Stomach (tissue), 4 donors: ENCODE measurements around the gene SLC27A2.

Experiments
- CTCF ChIP-seq, 7 experiments: fragments of 450-650 bp in 4 of 7; fragments of 200-600 bp in 3 of 7; sonication (generic) in 3 of 7; IDR thresholded peaks; one replicate each; pipeline ENCODE4 v1.5.1; 2016 to 2019; ENCODE audit warnings: antibody characterized with exemption in 7 of 7, control low read depth in 2 of 7, mild to moderate bottlenecking in 1 of 7
- POLR2AphosphoS5 ChIP-seq, 3 donors: sonication (generic); formaldehyde crosslinking; IDR thresholded peaks; one replicate each; pipeline ENCODE4 v1.6.1; 2016; ENCODE audit warnings: antibody characterized with exemption in 3 of 3

DNA sequence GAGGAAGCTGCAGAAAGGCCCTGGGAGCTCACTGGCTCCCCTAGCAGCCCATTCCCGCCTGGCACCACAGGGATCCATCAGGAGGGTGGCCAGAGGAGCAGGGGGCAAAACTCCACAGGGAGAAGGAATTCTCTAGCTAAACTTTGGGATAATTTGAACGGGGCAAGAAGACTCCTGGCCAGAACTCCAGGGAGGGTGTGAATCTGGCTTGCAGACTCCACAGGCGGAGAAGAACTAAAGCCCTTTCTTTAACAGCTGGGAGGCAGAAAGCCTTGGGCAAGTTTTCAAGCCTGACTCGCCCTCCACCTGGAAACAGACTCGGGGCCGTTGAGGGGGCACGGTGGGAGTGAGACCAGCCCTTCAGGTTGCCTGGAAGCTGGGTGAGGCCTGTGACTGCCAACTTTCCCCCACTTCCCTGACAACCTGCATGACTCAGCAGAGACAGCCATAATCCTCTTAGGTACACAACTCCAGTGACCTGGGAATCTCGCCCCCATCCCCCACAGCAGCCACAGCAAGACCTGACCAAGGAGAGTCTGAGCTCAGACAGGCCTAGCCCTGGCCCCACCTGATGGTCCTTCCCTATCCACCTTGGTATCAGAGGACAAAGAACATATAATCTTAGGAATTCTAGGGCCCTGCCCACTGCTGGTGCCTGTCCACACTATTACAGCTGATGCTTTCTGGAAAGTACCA is 28.6 kb downstream of the SLC27A2 start:
- TF ChIP-seq CTCF (IDR thresholded peaks at IDR 0.05) (no peak), POLR2AphosphoS5 (IDR thresholded peaks at IDR 0.05) (no peak)
